Measurements from ENCODE around the gene GLYATL1.

GLYATL1 gene

DNA sequence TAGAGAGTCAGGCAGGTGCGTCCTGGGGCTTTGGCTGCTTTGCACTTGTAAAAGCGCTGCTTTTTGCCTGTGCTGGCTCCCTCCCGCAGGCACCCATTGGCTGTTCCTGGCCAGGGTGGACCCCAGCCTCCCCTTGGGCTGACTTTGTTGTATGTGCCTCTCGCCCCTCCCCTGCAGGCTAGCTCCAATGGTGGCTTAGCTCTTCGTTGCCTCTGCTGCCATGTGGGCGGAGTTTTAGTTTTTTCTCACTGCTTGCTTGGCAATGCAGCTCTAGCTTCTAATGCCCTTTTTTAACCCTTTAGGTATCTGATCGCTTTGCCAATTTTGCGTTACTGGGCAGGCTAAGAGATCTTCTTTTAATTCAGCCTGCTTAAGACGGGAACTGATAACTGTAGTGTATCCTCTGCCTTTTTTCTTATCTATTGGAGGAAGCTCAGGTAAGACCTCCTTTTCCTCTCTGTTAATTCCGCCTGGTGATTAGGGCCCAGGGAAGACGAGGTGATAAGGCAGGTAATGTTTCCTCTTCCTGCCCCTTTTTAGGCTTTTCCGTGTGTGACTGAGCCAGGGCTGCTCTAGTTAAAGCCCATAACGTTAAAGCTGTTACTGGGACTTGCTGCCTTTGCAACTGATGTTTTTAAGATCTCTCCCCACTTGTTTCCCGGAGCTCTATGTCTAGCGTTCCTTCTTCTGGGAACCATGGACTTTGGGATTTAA, 11.7 kb upstream of the GLYATL1 start:
- no peak for DNase-seq (ENCODE audit: low spot score)

DNA sequence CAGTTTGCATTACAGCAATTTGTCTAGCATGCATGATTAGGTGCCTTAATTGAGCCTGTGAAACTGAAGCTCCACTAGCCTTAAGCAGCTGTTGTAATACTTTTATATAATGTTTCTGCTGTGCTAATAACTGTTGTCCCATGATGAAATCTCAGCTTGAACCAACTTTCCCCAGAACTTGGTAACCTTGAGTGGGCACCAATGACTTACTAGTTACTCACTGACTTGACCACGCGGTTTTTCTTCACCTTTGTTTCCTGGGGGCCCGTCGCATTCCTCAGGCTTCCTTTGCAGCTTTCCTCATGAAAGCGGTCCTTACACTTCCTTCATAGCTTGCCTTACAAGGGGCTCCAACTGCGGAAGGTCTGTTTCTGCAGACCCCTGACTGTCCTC, 11.2 kb upstream of the GLYATL1 start:
- no peak for DNase-seq (ENCODE audit: low spot score)

DNA sequence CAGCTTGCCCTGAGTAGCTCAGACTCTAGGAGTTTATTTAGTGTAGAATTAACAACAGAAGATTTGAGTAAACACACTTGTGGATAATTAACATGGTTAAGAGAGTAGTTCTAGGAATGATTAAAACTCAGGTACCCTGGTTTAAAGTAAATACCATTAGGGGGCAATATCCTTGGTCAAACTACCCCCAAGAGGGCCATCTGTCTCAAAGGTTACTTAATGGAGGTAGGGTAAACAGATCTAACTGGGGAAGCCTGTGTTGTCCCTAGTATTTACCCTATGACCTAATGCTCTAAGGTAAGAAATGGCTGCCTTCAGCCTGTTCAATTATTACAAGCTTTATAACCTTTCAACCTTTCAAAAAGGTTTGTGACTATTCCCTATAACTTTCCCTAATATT, 10.6 kb upstream of the GLYATL1 start:
- no peak for DNase-seq (ENCODE audit: low spot score)

DNA sequence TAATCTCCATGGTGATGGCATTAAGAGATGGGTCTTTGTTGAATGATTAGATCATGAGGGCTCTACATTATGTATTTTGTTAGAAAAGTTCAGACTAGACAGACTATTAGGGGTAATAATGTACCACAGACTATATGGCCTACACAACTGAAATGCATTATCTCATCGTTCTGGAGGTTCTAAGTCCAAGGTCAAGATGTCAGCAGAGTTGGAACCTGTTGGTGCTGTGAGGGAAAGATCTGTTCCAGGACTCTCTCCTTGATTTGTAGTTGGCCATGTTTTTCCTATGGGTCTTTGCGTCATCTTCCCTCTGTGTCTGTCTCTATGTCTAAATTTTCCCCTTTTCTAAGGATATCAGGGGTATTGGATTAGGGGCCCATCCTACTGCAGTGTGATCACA, 8.4 kb upstream of the GLYATL1 start:
- DNase-seq (ENCODE audit: low spot score), result no peak

DNA sequence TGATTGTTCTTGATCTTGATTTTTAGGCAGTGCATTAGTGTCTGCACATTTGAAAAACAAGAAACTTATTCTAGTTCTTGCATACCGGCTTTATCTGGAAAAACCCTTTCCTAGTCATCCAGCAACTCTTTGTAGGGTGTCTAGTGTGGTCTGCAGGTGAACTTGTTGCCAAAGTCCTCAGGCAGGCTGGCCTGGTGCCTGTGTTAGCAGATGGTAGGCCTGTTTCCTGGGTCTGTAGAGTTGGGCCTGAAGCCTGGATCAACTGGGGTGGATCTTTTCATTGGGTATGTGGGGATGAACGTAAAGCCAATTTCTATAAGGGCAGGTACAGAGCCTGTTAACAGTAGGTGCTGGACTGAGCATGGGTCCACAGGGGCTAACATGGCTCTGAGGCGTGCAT, 5.6 kb upstream of the GLYATL1 start:
- DNase-seq (ENCODE audit: low spot score), result no peak

DNA sequence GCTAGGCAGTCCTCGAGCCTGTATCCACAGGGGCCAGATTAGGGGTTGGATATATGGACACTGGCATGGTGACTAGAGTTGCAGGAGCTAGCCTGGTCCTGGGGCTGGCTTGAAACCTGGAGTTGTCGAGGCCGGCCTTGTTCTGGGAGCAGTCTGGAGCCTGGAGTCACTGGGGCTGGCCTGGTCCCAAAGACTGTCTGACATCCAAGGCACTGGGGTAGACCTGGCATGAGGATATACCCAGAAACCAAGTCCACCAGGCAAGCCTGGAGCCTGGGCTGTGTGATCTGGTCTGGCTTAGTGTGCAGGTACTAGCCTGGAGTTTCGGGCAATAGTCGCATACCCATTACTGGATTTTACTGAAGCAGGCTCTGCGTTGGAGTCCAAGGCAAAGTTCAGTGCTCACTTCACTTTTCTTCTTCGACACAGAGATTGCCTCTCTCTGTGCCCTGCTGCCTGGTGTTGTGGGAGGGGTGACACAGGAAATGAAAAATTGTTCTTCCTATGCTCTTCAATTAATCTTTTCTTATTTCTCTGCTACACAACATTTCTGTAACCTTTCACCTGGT, 4.3 kb upstream of the GLYATL1 start:
- DNase-seq (ENCODE audit: low spot score), result no peak

DNA sequence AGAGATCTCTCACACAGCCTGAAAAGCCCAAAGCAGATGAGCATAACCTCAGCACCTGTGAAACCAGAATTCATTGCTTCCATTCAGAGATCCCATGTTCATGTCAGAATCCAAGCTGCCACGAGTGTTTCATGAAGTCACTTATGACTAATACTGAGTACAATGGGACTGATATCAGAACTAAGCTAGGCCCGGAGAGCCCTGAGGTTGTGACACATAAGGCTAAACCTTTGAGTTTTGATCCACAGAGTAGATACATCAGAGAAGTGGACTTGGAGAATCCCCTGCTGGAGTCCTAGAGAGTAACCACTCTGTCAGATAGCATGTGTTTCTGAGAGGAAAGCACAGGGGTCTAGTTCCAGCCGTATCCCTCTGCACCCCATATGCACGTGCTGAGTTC, 890 bp upstream of the GLYATL1 start:
- no peak for DNase-seq (ENCODE audit: low spot score)

DNA sequence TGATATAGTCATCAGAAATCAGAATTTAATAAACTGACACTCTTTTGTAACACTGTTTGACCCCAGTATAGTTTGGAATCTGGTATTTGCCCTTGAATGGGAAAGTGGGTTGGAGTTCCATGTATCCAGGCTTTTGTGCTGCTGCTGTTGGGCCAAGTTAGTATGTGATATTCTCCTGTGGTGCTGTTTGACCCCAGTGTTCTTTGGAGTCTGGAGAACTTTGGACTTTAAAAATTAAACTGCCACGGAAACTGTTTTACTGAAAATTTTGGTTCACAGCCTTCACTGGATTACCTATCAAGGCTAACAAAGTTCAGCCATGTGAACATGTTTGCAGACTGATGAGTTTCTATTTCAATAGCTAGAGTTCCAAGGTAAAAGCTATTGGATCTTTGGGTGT, 740 bp downstream of the GLYATL1 start:
- DNase-seq (ENCODE audit: low spot score), result no peak

DNA sequence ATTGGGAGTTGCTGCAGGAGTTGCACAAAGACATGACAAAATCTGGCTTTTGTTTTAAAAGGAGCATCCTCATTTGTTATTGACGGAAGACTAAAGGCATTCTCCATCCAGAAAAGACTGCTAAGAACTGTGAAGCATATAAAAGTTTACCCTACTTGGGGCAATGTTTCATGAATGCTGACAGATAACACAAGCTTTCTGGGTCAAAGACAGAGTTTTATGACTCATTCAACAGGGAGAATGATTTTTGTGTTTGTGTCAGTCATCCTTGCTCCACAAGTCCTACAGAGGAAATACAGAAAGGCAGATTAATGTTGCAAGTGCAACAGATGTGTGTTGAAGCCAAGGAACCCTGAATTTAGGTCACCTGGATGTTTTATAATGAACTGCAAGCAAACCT, 2.5 kb downstream of the GLYATL1 start:
- no peak for DNase-seq (ENCODE audit: low spot score)

DNA sequence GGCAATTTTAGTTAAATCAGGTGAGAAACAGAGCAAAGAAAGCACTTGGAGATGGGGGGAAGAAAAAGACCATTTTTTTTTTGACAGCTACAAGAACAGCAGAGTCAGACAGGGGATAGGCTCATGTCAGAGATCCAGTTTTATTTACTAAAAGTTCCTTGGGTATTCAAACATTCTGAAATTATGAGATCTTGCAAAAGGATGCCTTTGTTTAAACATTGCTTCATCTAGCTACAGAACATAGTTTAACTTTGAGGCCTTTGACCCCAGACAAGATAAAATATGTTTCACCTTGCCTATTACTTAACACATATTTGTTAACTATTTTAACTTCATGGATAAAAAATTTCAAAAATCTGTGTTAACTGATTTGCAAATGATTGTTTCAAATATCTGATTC, 6.4 kb downstream of the GLYATL1 start:
- no peak for DNase-seq (ENCODE audit: low spot score)

DNA sequence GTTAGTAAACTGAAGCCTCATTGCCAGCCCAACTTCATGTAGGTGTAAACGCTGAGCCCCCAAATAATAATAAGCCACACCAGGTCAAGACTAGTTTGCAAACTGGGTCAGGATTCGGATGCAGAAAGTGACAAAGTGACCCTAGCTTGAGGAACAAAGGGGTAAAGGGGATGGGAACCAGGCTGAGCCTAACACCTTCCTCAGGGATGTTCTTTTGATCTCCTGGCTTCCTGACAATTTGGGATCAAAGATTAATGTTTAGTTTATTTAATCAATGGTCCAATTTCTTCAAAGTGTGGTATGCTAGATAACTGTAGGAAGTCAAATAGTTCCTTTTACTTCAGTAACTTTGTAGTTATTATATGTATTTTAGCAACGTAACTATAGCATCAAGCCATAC, 9.9 kb downstream of the GLYATL1 start:
- no peak for DNase-seq (ENCODE audit: low spot score)

DNA sequence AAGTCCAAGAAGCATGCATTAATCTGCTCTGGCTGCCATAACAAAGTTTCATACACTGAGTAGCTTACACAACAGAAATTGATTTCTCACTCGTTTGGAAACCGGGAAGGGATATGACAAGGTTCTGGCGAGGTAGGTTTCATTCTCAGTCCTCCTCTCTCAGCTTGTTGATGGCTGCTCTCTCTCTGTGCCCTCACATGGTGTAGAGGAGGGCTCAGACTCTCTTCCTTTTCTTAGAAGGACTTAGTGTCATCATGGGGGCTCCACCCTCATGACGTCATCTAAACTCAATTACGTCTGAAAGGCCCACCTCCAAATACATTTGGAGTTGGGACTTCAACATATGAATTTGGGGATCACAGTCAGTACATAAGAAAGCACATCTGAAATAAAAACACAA, 18.6 kb downstream of the GLYATL1 start:
- DNase-seq (ENCODE audit: low spot score), result no peak

DNA sequence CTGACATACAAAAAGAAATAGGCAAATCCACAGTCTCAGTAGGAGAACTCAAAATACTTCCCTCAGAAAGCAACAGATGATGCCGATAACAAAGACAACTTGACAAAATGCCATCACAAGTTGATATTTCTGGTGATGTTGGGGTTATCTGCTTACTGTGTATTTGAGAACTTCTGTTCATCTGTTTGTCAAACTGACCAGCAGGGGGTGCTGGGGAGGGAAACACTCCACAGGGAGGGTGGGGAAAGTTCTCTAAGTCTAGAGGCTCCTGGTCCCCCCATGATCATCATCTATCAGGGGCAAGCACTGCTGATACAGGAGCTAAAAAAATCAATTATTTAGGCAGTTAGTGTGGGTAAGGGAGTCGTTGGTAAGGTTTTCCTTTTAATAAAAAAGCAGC, 19.2 kb downstream of the GLYATL1 start:
- no peak for DNase-seq (ENCODE audit: low spot score)

DNA sequence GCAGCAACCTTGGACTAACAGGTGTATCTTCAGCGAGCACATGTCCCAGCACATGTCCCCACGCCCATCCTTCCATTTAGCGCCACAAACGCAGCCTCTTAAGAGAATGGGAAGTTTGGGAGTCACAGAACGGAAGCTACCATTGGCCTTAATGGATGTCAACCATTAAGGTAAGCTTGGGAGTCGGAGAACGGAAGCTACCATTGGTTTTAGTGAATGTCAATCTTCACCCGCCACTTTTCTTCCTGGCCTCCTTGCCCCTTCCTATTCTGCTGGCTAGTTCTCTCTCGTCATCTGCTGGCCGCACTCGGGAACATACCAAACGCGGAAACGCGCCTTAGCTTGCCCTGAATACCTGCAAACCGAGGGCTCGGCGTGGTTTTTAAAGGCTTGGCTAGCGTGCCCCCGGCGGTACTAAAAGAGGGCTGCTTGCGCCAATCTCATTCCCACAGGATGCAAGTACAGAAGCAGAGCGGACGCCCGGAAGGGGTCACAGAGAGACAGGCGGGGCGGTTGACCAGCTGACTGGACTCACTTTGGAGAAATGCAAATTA, 24.3 kb downstream of the GLYATL1 start:
- DNase-seq (ENCODE audit: low spot score), result peak; percentile 8

DNA sequence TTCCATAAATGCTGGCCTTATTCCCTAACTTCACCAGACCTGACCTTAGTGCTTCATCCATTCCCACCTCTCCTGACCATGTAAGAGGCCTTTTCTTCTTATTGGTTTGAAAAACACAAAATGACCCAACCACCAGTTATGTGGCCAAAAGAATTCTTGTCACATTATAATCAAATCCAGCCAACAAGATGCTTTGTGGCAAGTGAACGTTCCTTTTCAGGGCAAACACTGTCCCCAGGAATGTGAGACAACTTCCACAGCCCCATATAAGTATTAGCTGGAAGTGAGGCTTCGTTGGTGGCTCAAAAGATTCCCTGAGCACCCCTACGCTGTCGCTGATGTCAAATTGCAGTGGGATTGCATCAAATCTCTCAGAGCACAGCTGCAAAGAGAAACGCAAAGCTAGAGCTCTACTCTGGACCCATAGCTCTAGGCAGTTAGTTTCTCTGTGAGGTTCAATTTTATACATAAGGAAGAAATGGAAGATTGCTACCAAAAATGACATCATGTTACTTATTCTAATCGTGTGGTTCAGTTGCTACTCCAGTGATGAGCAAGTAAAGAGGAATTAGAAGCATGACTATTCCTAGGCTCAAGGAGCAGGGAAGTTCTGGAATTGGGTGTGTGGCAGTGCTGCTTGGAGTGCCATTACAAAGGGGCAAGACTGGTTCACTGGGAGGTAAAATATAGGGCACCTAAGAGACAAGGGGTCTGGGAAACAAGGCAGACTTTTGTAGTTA, 26.1 kb downstream of the GLYATL1 start:
- no peak for DNase-seq (ENCODE audit: low spot score)

DNA sequence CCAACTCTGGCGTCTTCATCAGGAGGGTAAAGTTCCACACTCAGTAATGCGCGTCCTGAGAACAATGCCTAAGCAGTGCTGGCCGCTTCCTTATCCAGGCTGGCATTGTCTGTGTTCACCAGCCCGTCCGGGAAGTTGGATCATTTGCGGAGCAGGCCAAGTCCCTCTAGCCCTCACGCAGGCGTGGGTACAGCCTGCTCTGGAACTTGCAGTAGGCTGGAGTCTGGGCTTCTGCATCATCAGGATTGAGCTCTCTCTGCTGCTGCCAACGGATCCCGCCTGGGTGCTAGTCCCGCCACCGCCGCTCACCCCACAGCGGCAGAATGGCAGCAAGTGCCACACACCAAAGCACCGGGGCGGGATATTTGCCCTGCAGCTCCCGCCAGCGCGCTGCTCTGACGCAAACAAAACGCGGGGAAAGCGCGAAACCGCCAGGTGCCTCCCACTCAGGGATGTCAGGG, 29.0 kb downstream of the GLYATL1 start:
- DNase-seq (ENCODE audit: low spot score), result no peak

DNA sequence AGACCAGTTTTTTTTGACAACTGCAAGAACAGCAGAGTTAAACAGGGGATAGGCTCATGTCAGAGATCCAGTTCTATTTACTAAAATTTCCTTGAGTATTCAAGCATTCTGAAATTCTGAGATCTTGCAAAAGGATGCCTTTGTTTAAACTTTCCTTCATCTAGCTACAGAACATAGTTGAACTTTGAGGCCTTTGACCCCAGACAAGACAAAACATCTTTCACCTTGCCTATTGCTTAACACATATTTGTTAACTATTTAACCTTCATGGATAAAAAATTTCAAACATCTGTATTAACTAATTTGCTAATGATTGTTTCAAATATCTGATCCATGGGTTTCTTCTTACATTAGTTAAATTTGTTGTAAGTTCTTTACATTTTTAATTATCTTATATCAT, 38.2 kb downstream of the GLYATL1 start:
- DNase-seq (ENCODE audit: low spot score), result no peak

DNA sequence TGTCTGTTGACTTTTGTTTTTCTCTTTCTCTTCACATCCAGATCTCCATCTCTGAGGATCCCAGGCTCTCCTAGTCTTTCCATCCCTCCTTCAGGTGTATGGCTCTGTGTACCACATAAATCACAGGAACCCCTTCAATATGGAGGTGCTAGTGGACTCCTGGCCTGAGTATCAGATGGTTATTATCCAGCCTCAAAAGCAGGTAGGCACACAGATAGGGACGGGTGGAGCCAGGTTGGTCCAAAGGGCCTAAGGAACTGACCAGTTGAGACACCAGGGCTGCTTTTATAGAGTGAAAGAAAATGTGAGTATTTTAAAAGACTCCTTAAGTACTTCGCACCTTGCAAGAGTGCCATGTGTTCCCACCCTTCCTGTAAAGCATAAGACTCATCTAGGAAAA, 39.9 kb downstream of the GLYATL1 start:
- no peak for DNase-seq (ENCODE audit: low spot score)

DNA sequence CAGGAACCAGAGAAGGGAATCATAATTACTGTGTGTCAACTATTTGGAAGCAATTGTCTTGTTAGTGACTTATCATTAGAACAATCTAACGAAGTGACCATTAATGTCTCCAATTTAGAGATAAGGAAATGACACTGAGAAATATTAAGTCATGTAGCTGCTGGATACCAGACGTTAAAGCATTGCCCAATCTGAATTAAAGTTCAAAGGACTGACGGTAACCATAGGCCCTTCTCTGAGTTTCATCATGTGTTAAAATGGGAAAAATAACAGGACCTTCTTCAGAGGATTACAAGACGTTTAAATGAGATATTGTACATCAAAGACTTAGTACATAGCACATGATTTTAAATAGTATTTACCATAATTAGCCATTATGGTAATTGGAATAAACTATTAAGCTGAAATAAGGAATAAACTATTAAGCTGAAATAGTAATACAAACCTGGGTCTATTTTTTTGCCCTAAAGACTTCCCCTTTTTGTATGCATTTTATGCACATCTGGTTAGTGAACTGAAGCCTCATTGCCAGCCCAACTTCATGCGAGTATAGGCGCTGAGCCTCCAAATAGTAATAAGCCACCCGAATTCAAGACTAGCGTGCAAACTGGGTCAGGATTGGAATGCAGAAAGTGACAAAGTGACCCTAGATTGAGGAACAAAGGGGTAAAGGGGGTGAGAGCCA, 41.0 kb downstream of the GLYATL1 start:
- DNase-seq (ENCODE audit: low spot score), result no peak

DNA sequence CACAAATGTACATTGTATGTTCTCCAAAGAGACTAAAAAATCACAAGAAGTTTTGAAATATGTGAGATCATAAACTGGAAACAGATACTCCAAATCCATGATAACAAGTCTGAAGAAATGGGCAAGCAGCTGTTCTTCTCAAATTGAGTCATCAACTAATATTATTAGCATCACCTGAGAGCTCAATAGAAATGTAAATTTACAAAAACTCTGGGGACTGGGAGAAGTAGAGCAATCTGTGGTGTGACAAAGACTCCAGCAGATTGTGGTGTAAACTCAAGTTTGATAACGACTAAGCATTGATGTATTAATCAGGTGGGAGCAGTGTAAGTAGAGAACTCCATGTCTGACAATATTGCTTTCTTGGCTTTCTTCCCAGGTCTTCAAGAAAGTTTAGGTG, 53.2 kb downstream of the GLYATL1 start:
- no peak for DNase-seq (ENCODE audit: low spot score)

DNA sequence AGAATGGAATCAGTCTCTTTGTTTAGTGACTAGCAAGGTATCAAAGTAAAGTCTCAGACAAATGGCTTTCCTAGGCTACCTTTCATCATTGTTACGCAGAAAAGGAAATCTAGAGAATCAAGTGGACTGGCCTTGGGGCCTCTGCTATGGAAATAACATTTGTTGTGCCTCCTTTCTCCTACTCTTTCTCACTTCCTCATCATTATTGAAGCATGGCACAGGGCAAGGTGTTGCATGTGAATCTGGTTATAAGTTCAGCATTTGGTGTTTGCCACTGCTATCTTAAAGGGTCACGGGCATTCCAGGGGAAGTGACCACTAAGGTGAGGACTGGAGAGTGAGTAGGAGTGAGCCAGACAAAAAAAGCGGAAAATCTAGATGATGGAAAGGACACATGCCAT, 54.9 kb downstream of the GLYATL1 start:
- DNase-seq (ENCODE audit: low spot score), result no peak

DNA sequence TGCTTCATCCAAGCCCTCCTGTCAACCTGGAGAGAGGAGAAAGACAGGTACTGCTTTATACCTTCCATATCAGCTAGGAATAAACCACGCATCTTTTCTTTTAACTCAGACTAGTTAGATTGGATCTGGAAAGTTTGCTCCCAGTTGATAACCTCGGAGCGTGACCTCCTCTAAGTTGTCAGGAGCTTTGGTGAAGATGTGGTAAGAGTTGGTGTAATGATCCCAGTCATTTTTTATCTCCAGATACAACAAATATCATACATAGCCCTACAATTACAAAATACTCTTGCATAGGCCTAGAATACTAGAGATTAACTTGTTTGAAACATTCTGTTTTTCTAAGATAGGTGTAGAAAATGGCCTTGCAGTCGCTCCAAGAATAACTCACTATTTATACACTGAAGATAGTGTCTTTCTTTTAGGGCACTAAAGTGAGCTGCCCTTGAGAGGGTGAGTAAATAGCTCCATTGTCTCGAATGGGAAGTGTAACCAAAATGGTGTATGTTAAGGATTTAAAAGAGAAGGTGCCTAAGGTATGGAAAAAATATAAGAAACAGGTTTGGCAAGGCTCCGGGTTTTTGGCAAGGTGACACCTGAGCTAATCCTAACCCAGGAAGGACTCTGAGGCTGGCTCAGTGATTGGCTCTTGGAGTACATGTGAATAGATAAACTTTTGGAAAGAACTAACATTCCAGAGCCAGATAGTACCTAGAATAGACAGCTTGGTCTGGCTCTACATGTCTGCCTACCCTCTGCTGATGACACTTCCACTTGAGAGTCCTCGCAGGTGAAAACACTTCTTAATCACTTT, 59.4 kb downstream of the GLYATL1 start:
- DNase-seq (ENCODE audit: low spot score), result no peak
